ENCODE results near the gene FGF1.

The FGF1 gene

GRCh38 chr5:142660731-142661130 lies 25.2 kb downstream of the FGF1 start (continued):
- TF ChIP-seq, protein P1, sequence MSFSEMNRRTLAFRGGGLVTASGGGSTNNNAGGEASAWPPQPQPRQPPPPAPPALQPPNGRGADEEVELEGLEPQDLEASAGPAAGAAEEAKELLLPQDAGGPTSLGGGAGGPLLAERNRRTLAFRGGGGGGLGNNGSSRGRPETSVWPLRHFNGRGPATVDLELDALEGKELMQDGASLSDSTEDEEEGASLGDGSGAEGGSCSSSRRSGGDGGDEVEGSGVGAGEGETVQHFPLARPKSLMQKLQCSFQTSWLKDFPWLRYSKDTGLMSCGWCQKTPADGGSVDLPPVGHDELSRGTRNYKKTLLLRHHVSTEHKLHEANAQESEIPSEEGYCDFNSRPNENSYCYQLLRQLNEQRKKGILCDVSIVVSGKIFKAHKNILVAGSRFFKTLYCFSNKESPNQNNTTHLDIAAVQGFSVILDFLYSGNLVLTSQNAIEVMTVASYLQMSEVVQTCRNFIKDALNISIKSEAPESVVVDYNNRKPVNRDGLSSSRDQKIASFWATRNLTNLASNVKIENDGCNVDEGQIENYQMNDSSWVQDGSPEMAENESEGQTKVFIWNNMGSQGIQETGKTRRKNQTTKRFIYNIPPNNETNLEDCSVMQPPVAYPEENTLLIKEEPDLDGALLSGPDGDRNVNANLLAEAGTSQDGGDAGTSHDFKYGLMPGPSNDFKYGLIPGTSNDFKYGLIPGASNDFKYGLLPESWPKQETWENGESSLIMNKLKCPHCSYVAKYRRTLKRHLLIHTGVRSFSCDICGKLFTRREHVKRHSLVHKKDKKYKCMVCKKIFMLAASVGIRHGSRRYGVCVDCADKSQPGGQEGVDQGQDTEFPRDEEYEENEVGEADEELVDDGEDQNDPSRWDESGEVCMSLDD (tag by site-specific recombination; IDR thresholded peaks at IDR 0.05): no peak

- POLR2A ChIA-PET: no interaction called here
Observed at GRCh38 chr5:142660196-142660595, 25.7 kb downstream of the FGF1 start.

DNA sequence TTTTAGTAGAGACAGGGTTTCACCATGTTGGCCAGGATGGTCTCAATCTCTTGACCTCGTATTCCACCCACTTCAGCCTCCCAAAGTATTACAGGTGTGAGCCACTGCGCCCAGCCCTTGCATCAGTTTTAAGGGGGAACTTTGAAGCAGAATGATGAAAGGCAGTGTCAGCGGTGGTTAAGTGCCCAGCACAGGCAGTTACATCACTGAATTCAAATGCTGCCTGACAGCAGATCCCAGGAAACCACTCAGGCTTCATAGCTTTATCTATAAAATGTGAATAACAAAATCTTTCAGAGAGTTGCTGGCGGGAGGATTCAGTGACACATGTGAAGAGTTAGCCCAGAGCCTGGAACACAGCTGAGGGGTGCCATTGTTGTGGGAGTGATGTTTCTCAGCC lies 26.5 kb downstream of the FGF1 start:
- POLR2A ChIA-PET: interaction anchor here (1.1 kb wide), 1 partner anchor 26 kb away, joined by 4 read pairs; the partner anchor contains the start of gene FGF1
- H3K27ac ChIP-seq (ENCODE audit: extremely low read depth, low read depth, low read length): no peak overlapping the region
- no peaks in the 10 kb centered on the region for H3K9me3 ChIP-seq (ENCODE audit: control insufficient read depth, insufficient read depth, low read depth, low read length)
- H3K4me3 ChIP-seq (ENCODE audit: low read depth, low read length): no peak overlapping the region
- H3K4me1 ChIP-seq (ENCODE audit: control insufficient read depth, insufficient read depth, low read length): no peaks in the 10 kb centered on the region
- H3K36me3 ChIP-seq (ENCODE audit: control insufficient read depth in 2 of 2, insufficient read depth in 1 of 2, low read length in 2 of 2): no peaks in the 10 kb centered on the region
- CTCF ChIA-PET: interaction anchor here (0.7 to 8.0 kb wide), 7 partner anchors 14 to 1417 kb away, joined by 3 to 232 read pairs (median 4); partner anchors contain the start of gene FGF1
- TF ChIP-seq ZNF768 (tag by site-specific recombination; IDR thresholded peaks at IDR 0.05) (no peak), ZBTB1 (tag by site-specific recombination; IDR thresholded peaks at IDR 0.05) (no peak), HOXD13 (CRISPR knock-in tag; IDR thresholded peaks at IDR 0.05; ENCODE audit: borderline replicate concordance) (no peak), ZFP69B (tag by site-specific recombination; IDR thresholded peaks at IDR 0.05) (no peak), ZNF664 (tag by site-specific recombination; IDR thresholded peaks at IDR 0.05) (no peak), KLF9 (tag by site-specific recombination; IDR thresholded peaks at IDR 0.05; ENCODE audit: low read depth) (no peak), ZNF571 (tag by site-specific recombination; IDR thresholded peaks at IDR 0.05) (no peak), ZNF148 (tag by site-specific recombination; IDR thresholded peaks at IDR 0.05; ENCODE audit: borderline replicate concordance) (no peak), ZNF140 (tag by site-specific recombination; IDR thresholded peaks at IDR 0.05) (no peak), ZNF394 (tag by site-specific recombination; IDR thresholded peaks at IDR 0.05; ENCODE audit: borderline replicate concordance) (no peak), TRIM28 (IDR thresholded peaks at IDR 0.05; ENCODE audit: borderline replicate concordance, low read length) (no peak), ZNF544 (tag by site-specific recombination; IDR thresholded peaks at IDR 0.05) (no peak), AEBP2 (tag by site-specific recombination; IDR thresholded peaks at IDR 0.05; ENCODE audit: borderline replicate concordance) (no peak), ZNF837 (tag by site-specific recombination; IDR thresholded peaks at IDR 0.05) (no peak)

More at GRCh38 chr5:142660196-142660595, 25.7 kb downstream of the FGF1 start:
- no peak overlapping the region for H3K27ac ChIP-seq (ENCODE audit: extremely low read depth, low read depth, low read length)
- H3K9me3 ChIP-seq (ENCODE audit: control insufficient read depth, insufficient read depth, low read depth, low read length): no peaks in the 10 kb centered on the region
- CTCF ChIA-PET: interaction anchor here (0.7 to 8.0 kb wide), 6 partner anchors 9 to 508 kb away, joined by 3 to 232 read pairs (median 4); partner anchors contain the start of gene FGF1
- H3K36me3 ChIP-seq (ENCODE audit: control insufficient read depth in 2 of 2, insufficient read depth in 1 of 2, low read length in 2 of 2): no peaks in the 10 kb centered on the region
- H3K4me1 ChIP-seq (ENCODE audit: control insufficient read depth, insufficient read depth, low read length): no peaks in the 10 kb centered on the region
- no peak overlapping the region for H3K4me3 ChIP-seq (ENCODE audit: low read depth, low read length)
- TF ChIP-seq ZNF843 (tag by site-specific recombination; IDR thresholded peaks at IDR 0.05): no peak
- TF ChIP-seq ZNF549 (tag by site-specific recombination; IDR thresholded peaks at IDR 0.05): no peak
- no peak for TF ChIP-seq OVOL3 (tag by site-specific recombination; IDR thresholded peaks at IDR 0.05)
- no peak for TF ChIP-seq MEIS1 (CRISPR knock-in tag; IDR thresholded peaks at IDR 0.05; ENCODE audit: borderline replicate concordance)
- TF ChIP-seq ZNF423 (tag by site-specific recombination; IDR thresholded peaks at IDR 0.05): no peak
- no peak for TF ChIP-seq ZBTB44 (tag by site-specific recombination; IDR thresholded peaks at IDR 0.05)
- TF ChIP-seq ZXDB (tag by site-specific recombination; IDR thresholded peaks at IDR 0.05): no peak
- TF ChIP-seq ZNF623 (tag by site-specific recombination; IDR thresholded peaks at IDR 0.05): no peak
- TF ChIP-seq ZNF48 (tag by site-specific recombination; IDR thresholded peaks at IDR 0.05): no peak
- TF ChIP-seq ZNF366 (tag by site-specific recombination; conservative IDR thresholded peaks at IDR 0.05): no peak
- no peak for TF ChIP-seq ZNF658 (tag by site-specific recombination; IDR thresholded peaks at IDR 0.05)
- TF ChIP-seq ZNF510 (tag by site-specific recombination; IDR thresholded peaks at IDR 0.05; ENCODE audit: insufficient replicate concordance): no peak
- no peak for TF ChIP-seq ZBTB17 (tag by site-specific recombination; IDR thresholded peaks at IDR 0.05)
- no peak for TF ChIP-seq KLF10 (tag by site-specific recombination; IDR thresholded peaks at IDR 0.05)
- TF ChIP-seq MZF1 (tag by site-specific recombination; IDR thresholded peaks at IDR 0.05; ENCODE audit: borderline replicate concordance): no peak
- TF ChIP-seq ZNF140 (tag by site-specific recombination; IDR thresholded peaks at IDR 0.05): no peak
- TF ChIP-seq, protein P2, sequence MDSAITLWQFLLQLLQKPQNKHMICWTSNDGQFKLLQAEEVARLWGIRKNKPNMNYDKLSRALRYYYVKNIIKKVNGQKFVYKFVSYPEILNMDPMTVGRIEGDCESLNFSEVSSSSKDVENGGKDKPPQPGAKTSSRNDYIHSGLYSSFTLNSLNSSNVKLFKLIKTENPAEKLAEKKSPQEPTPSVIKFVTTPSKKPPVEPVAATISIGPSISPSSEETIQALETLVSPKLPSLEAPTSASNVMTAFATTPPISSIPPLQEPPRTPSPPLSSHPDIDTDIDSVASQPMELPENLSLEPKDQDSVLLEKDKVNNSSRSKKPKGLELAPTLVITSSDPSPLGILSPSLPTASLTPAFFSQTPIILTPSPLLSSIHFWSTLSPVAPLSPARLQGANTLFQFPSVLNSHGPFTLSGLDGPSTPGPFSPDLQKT (IDR thresholded peaks at IDR 0.05; ENCODE audit: borderline replicate concordance, low read depth, low read length): no peak
- no peak for TF ChIP-seq SETDB1 (IDR thresholded peaks at IDR 0.05; ENCODE audit: insufficient read length, low read length)
